Muscle of leg (tissue), 11 donors: Measurements from ENCODE around the gene LRRK1. TPM values are rescaled to one million over a fixed set of nuclear protein-coding genes. Genes with fewer than 3 reads are reported as not detected.

ENCODE experiments used
- DNase-seq: peaks from one replicate; pipeline ENCODE4 v3.0.0; 2013
- H3K27ac ChIP-seq: one replicate; pipeline ENCODE4 v1.5.1; 2013; ENCODE audit warnings: mild to moderate bottlenecking, low read length, control low read depth
- H3K27me3 ChIP-seq: one replicate; pipeline ENCODE4 v1.6.1; 2013; ENCODE audit warnings: low read length; ENCODE audit not compliant: control insufficient read depth, insufficient read depth
- H3K36me3 ChIP-seq: one replicate; pipeline ENCODE4 v1.6.1; 2013; ENCODE audit warnings: low read length; ENCODE audit not compliant: control insufficient read depth, insufficient read depth
- H3K4me1 ChIP-seq: one replicate; pipeline ENCODE4 v1.6.1; 2013; ENCODE audit warnings: low read length; ENCODE audit not compliant: control insufficient read depth, insufficient read depth
- H3K4me3 ChIP-seq: one replicate; pipeline ENCODE4 v1.5.1; 2013; ENCODE audit warnings: low read length, control low read depth
- H3K9me3 ChIP-seq: replicated peaks from 2 replicates; pipeline ENCODE4 v1.6.1; 2013; ENCODE audit warnings: low read depth, low read length; ENCODE audit not compliant: control insufficient read depth
- whole genome bisulfite sequencing: methylation state at CpG from one replicate; pipeline ENCODE4 v1.1.5; 2013; ENCODE audit warnings: missing lambda C conversion rate; ENCODE audit not compliant: insufficient coverage; 5-methylcytosine and 5-hydroxymethylcytosine counted together
- polyA plus RNA-seq, 8 donors: library from polyadenylated mRNA; unstranded; fragments of 120-200 nt; gene quantifications; one replicate each; pipeline versions ENCODE4 v1.2.1 to v1.2.3, GENCODE V29; 2013; ENCODE audit warnings: inconsistent platforms in 1 of 8, low replicate concordance in 1 of 8; ENCODE audit not compliant: insufficient read length in 8 of 8, insufficient read depth in 1 of 8
- total RNA-seq: library from RNA; stranded (reverse); fragments of 120-200 nt; gene quantifications from one replicate; pipeline ENCODE4 v1.2.4, GENCODE V29; 2013

The LRRK1 gene
- total and polyA plus RNA-seq, 9 donors = 4.1 to 9.4 (median 5.8) TPM

- Histone ChIP-seq H3K9me3 (no peaks in the 10 kb centered on the region), H3K4me3 (no peak overlapping the region), H3K4me1 (peaks cover 44% of the 10 kb centered on the region), H3K36me3 (peaks cover 23% of the 10 kb centered on the region), H3K27ac (peak overlapping the region; percentile 97), H3K27me3 (no peaks in the 10 kb centered on the region)
- peak; percentile 67 for DNase-seq
- 48% methylated on average over 7 of the region's 13 CpGs for WGBS
These were observed 18.9 kb upstream of the LRRK1 start for GRCh38 chr15:100900136-100900794.

DNA sequence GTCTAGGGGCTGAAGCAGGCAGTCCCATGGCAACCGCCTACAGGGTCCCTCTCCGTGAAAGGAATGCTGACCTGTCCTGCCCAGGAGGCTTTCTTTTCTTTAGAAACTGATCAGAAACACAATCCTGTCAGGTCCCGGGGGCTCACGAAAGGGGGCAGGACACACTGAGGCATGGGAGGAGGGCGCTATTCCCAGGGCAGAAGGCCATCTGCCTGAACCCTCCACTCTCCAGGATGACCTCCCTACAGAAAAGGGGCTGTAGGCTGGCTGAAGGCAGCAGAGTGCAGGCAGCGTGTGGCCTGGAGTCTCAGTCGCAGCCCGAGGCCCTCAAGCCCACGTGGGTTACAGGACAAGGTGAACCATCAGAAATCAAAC lies 18.4 kb upstream of the LRRK1 start:
- Histone ChIP-seq H3K4me1 (peaks cover 44% of the 10 kb centered on the region), H3K4me3 (no peak overlapping the region), H3K27ac (peak overlapping the region; percentile 97), H3K36me3 (peaks cover 20% of the 10 kb centered on the region), H3K9me3 (no peaks in the 10 kb centered on the region), H3K27me3 (no peaks in the 10 kb centered on the region)
- 33% methylated on average over 1 of the region's 9 CpGs for WGBS
- no peak for DNase-seq

DNA sequence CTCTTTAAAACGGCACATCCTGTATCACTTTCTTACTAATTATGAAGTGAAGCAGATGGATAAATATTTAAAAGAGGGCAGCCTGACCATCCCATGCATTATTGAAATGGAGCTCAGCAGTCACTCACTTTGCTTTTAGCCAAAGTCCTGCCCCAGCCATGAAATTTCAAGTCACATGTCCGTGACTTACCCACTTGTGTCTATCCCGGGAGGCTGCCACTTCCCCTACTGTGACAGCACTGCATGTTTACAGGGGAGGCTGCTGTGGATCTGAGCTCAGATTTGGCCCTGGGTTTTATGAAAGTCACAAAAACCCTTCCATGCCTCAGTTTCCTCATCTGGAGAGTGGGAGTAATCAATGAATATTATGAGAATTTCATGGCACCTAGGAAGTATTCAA lies 17.9 kb upstream of the LRRK1 start:
- peaks cover 22% of the 10 kb centered on the region for H3K36me3 ChIP-seq
- no peaks in the 10 kb centered on the region for H3K9me3 ChIP-seq
- H3K27me3 ChIP-seq = no peaks in the 10 kb centered on the region
- H3K4me3 ChIP-seq = no peak overlapping the region
- H3K4me1 ChIP-seq = peaks cover 44% of the 10 kb centered on the region
- WGBS = no CpG with 5 or more reads among the region's 3 CpGs
- no peak for DNase-seq
- H3K27ac ChIP-seq = peak overlapping the region; percentile 97

DNA sequence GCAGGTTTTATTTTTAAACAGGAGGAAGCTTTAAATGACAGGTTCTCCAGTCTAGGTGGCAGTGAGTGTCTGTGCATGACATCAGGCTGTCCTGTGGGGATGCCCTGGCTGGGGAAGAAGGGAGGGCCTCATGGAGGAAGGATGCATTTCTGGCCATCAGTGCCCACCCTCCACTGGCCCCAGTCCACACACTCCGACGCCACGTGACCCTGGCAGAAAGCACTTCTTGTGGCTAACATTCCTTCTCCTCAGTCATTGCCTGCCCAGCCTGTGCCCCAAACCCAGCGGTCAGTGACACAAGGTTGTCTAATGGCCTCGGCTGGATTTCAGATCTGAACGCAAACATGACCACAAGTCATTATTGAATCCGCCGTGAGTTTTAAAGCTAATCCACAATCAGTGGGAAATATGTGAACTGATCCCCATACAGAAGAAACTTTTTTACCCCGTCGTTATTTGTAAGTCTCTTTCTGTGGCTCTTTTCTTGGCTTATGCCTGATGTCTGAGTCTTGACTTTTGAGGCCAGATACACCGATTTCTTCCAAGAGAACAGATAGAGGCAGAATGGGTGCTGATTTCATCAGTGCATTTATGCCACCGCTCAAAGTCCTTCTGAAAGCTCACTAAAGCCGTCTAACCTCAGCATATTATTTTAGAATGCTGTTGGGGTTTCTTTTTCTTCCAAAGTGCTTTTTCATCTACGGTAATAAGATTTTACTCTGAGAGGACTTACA lies 17.3 kb upstream of the LRRK1 start:
- Histone ChIP-seq H3K4me3 (peak overlapping the region; percentile 4), H3K4me1 (peaks cover 44% of the 10 kb centered on the region), H3K36me3 (peaks cover 22% of the 10 kb centered on the region), H3K27ac (peak overlapping the region; percentile 97), H3K27me3 (no peaks in the 10 kb centered on the region), H3K9me3 (no peaks in the 10 kb centered on the region)
- 18% methylated on average over 9 of the region's 14 CpGs for WGBS
- peak; percentile 40 for DNase-seq

GRCh38 chr15:100902436-100903167 lies 16.6 kb upstream of the LRRK1 start:
- Histone ChIP-seq H3K27me3 (no peaks in the 10 kb centered on the region), H3K9me3 (no peaks in the 10 kb centered on the region), H3K27ac (peak overlapping the region; percentile 97), H3K36me3 (peaks cover 21% of the 10 kb centered on the region), H3K4me3 (peak overlapping the region; percentile 4), H3K4me1 (peaks cover 41% of the 10 kb centered on the region)
- peak; percentile 96 for DNase-seq
- 4% methylated on average over 15 of the region's 22 CpGs for WGBS

- Histone ChIP-seq H3K27me3 (no peaks in the 10 kb centered on the region), H3K27ac (peak overlapping the region; percentile 97), H3K4me3 (no peak overlapping the region), H3K36me3 (peaks cover 16% of the 10 kb centered on the region), H3K4me1 (peaks cover 41% of the 10 kb centered on the region), H3K9me3 (no peaks in the 10 kb centered on the region)
- DNase-seq = peak; percentile 52
- 14% methylated on average over 2 of the region's 3 CpGs for WGBS
These were observed 16.0 kb upstream of the LRRK1 start for GRCh38 chr15:100903168-100903554.

GRCh38 chr15:100905850-100906249 lies 13.3 kb upstream of the LRRK1 start:
- no peak overlapping the region for H3K4me3 ChIP-seq
- no peak for DNase-seq
- no peak overlapping the region for H3K27ac ChIP-seq
- peaks cover 16% of the 10 kb centered on the region for H3K36me3 ChIP-seq
- no peaks in the 10 kb centered on the region for H3K27me3 ChIP-seq
- peaks cover 44% of the 10 kb centered on the region for H3K4me1 ChIP-seq
- H3K9me3 ChIP-seq = no peaks in the 10 kb centered on the region
- WGBS = 81% methylated on average over 5 of the region's 8 CpGs

DNA sequence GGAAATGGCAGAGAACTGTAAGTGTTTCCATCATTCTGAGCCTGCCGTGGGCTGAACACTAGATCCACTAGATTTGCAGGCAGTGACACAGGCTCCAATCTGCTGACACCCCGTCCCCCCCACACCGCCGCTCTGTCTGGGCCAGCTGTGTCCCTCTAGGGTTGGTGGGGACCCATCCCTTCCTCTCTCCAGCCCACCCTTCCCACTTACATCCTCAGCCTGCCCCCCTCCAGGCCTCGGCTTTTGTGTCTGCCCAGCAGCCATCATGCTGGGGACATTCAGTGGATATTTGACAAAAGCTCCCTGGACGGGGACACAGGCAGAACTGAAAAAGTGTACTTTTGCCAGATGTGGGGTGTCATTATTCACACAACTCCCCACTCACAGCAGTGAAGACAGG lies 10.7 kb upstream of the LRRK1 start:
- 70% methylated on average over 5 of the region's 6 CpGs for whole genome bisulfite sequencing
- no peak for DNase-seq
- Histone ChIP-seq H3K27ac (no peak overlapping the region), H3K9me3 (peaks cover 3% of the 10 kb centered on the region), H3K4me3 (no peak overlapping the region), H3K4me1 (peaks cover 21% of the 10 kb centered on the region), H3K36me3 (peaks cover 19% of the 10 kb centered on the region), H3K27me3 (no peaks in the 10 kb centered on the region)

DNA sequence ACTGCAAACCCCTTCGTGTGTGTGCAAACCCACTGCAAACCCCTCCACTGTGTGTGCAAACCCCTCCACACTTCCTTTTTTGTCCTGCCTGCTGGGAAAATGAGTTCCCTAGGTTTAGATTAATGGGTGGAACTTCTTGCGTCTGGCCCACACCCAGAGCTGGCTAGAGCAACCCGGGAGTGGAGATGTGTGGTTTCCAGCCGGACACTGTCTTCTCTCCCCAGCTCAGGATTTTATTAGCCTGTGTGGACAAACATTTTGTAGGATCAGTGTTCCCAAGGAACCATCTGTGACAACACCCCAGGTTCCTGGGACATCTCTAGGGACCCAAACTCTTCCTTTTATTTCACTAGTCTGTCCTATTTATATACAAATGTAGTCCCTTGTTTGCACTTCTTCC lies 9.6 kb upstream of the LRRK1 start:
- WGBS = 7% methylated on average over 3 of the region's 4 CpGs
- Histone ChIP-seq H3K4me1 (peaks cover 29% of the 10 kb centered on the region), H3K27me3 (no peaks in the 10 kb centered on the region), H3K27ac (peak overlapping the region; percentile 30), H3K9me3 (peaks cover 4% of the 10 kb centered on the region), H3K4me3 (no peak overlapping the region), H3K36me3 (peaks cover 21% of the 10 kb centered on the region)
- DNase-seq = peak; percentile 78
